ENCODE data around the gene IMMP2L. TPM values are rescaled to one million over a fixed set of nuclear protein-coding genes. Genes with fewer than 3 reads are reported as not detected.

Gene IMMP2L
- total RNA-seq, 4 donors from 2014 or later: 8.3 to 19.2 (median 17.8) TPM

- in situ Hi-C loops (cut with MboI; ENCODE audit: low sequenced_read_pairs in 4 of 4) (loop anchor here in 2 of 4 donors (25.0 kb wide), 2 partner anchors 651 to 926 kb away; partner anchors contain the start of genes DOCK4 (in 1 of the 2), LSMEM1 (in 1 of the 2) and ZNF277 (in 1 of the 2)), intact Hi-C loops (cut with DNase I; ENCODE audit: low total_unique reads) (loop anchor here (5.0 to 10.0 kb wide), 3 partner anchors 34 to 574 kb away; partner anchors contain the start of gene LRRN3)
- TF ChIP-seq POLR2A (IDR thresholded peaks at IDR 0.05) (no peak), CTCF (IDR thresholded peaks at IDR 0.05 in 4 of 5, conservative IDR thresholded peaks at IDR 0.05 in 1 of 5) (no peak)
- no peak for DNase-seq
- H3K27me3 ChIP-seq: no peaks in the 10 kb centered on the region
- peaks cover 0 to 8% of the 10 kb centered on the region in 2 donors for H3K36me3 ChIP-seq
- peak in 1 of 2 donors; percentile 7 for ATAC-seq
- peak overlapping the region; percentile 84 to 92 (median 91) for H3K27ac ChIP-seq
- no peaks in the 10 kb centered on the region for H3K9me3 ChIP-seq
- peaks cover 14 to 29% of the 10 kb centered on the region in 2 donors for H3K4me1 ChIP-seq
- H3K4me3 ChIP-seq: peak overlapping the region; percentile 76 to 84 (median 78)
Measured at GRCh38 chr7:111560773-111561653, 1.3 kb downstream of the IMMP2L start.

GRCh38 chr7:111558991-111559390 lies 3.3 kb downstream of the IMMP2L start:
- Histone ChIP-seq H3K27me3 (no peaks in the 10 kb centered on the region), H3K27ac (no peak overlapping the region), H3K4me3 (no peak overlapping the region), H3K4me1 (peaks cover 14 to 29% of the 10 kb centered on the region in 2 donors), H3K36me3 (peaks cover 0 to 20% of the 10 kb centered on the region in 2 donors), H3K9me3 (no peaks in the 10 kb centered on the region)
- intact Hi-C loops (cut with DNase I; ENCODE audit: low total_unique reads) (no loop called here), in situ Hi-C loops (cut with MboI; ENCODE audit: low sequenced_read_pairs in 4 of 4) (loop anchor here in 2 of 4 donors (25.0 kb wide), 2 partner anchors 653 to 928 kb away; partner anchors contain the start of genes DOCK4 (in 1 of the 2), LSMEM1 (in 1 of the 2) and ZNF277 (in 1 of the 2))
- ATAC-seq (no peak), DNase-seq (no peak)
- TF ChIP-seq CTCF (IDR thresholded peaks at IDR 0.05 in 4 of 5, conservative IDR thresholded peaks at IDR 0.05 in 1 of 5): no peak
- TF ChIP-seq POLR2A (IDR thresholded peaks at IDR 0.05): no peak

GRCh38 chr7:111556977-111557376 lies 5.3 kb downstream of the IMMP2L start:
- Histone ChIP-seq H3K4me1 (peaks cover 14 to 29% of the 10 kb centered on the region in 2 donors), H3K4me3 (no peak overlapping the region), H3K36me3 (peaks cover 0 to 23% of the 10 kb centered on the region in 2 donors), H3K9me3 (no peaks in the 10 kb centered on the region), H3K27ac (no peak overlapping the region), H3K27me3 (no peaks in the 10 kb centered on the region)
- no peak for TF ChIP-seq POLR2A (IDR thresholded peaks at IDR 0.05)
- TF ChIP-seq CTCF (IDR thresholded peaks at IDR 0.05 in 4 of 5, conservative IDR thresholded peaks at IDR 0.05 in 1 of 5): no peak
- DNase-seq (no peak), ATAC-seq (no peak)
- in situ Hi-C loops (cut with MboI; ENCODE audit: low sequenced_read_pairs in 4 of 4): loop anchor here in 2 of 4 donors (25.0 kb wide), 2 partner anchors 655 to 930 kb away; partner anchors contain the start of genes DOCK4 (in 1 of the 2), LSMEM1 (in 1 of the 2) and ZNF277 (in 1 of the 2)
- intact Hi-C loops (cut with DNase I; ENCODE audit: low total_unique reads): no loop called here

GRCh38 chr7:111554086-111554485 lies 8.2 kb downstream of the IMMP2L start:
- in situ Hi-C loops (cut with MboI; ENCODE audit: low sequenced_read_pairs in 4 of 4) (loop anchor here in 2 of 4 donors (25.0 kb wide), 2 partner anchors 658 to 933 kb away; partner anchors contain the start of genes DOCK4 (in 1 of the 2), LSMEM1 (in 1 of the 2) and ZNF277 (in 1 of the 2)), intact Hi-C loops (cut with DNase I; ENCODE audit: low total_unique reads) (no loop called here)
- ATAC-seq (no peak), DNase-seq (no peak)
- Histone ChIP-seq H3K4me1 (peaks cover 0 to 4% of the 10 kb centered on the region in 2 donors), H3K36me3 (peaks cover 0 to 29% of the 10 kb centered on the region in 2 donors), H3K9me3 (no peaks in the 10 kb centered on the region), H3K27ac (no peak overlapping the region), H3K27me3 (no peaks in the 10 kb centered on the region), H3K4me3 (no peak overlapping the region)
- TF ChIP-seq CTCF (IDR thresholded peaks at IDR 0.05 in 4 of 5, conservative IDR thresholded peaks at IDR 0.05 in 1 of 5) (no peak), POLR2A (IDR thresholded peaks at IDR 0.05) (no peak)

Measured in gastrocnemius medialis (tissue), 4 donors.